Measurements from ENCODE around the gene CHMP4A. TPM values are rescaled to one million over a fixed set of nuclear protein-coding genes. Genes with fewer than 3 reads are reported as not detected.

Gene CHMP4A
- total and polyA plus RNA-seq, 2 of the 13 experiments (the other 11 are each of a cell fraction or from before 2014, with no cell fraction given), result 83.6 to 113 TPM

GRCh38 chr14:24247422-24247821 is 34.1 kb upstream of the CHMP4A start:
- ChIA-PET CTCF (ENCODE audit: low intra/inter-chr PET ratio, low total read pairs) (no interaction called here), POLR2A (interaction anchor here (0.6 to 18.0 kb wide), 9 partner anchors 9 to 133 kb away, joined by 3 to 850 read pairs (median 4); partner anchors contain the start of genes CHMP4A, CIDEB, DHRS1 and LTB4R)
- intact Hi-C loops (cut with micrococcal nuclease; ENCODE audit: unreplicated experiment) (no loop called here), in situ Hi-C loops (cut with HindIII; ENCODE audit: extremely low pct_ligation_motif_present, low pct_unique_long_range_greater_than_20kb) (loop anchor here (10.0 kb wide), 1 partner anchor 187 kb away; no protein-coding TSS in a partner anchor)
- no peak for FAIRE-seq
- Histone ChIP-seq H4K20me1 (ENCODE audit: insufficient read depth, low read length) (no peaks in the 10 kb centered on the region), H3K27me3 (ENCODE audit: control insufficient read depth in 1 of 2, insufficient read depth in 2 of 2, low read length in 2 of 2) (no peaks in the 10 kb centered on the region), H2AFZ (ENCODE audit: low read length) (no peak overlapping the region), H3K9me3 (ENCODE audit: low read length) (no peaks in the 10 kb centered on the region), H3K9ac (ENCODE audit: insufficient read depth, low read depth, low read length) (no peak overlapping the region), H3K36me3 (replicated peaks in 1 of 2; ENCODE audit: control insufficient read depth in 1 of 2, insufficient read depth in 2 of 2, low read length in 2 of 2) (no peaks in the 10 kb centered on the region), H3K4me2 (ENCODE audit: low read depth, low read length) (no peak overlapping the region), H3K4me1 (ENCODE audit: insufficient read depth, low read length) (peaks cover 32% of the 10 kb centered on the region), H3K27ac (ENCODE audit: extremely low read length, insufficient read depth, low read length) (no peak overlapping the region), H3K4me3 (replicated peaks in 1 of 3; ENCODE audit: insufficient read depth in 1 of 3, low read depth in 2 of 3, low read length in 3 of 3) (no peak overlapping the region), H3K79me2 (ENCODE audit: insufficient read depth, low read length) (no peaks in the 10 kb centered on the region)
- BruUV-seq (replicated peaks), result no TSS peak
- no peak for DNase-seq (ENCODE audit: low spot score)
- no peak for ATAC-seq
- WGBS (ENCODE audit: low lambda C conversion rate), result 75% methylated on average over 7 of the region's 7 CpGs
- TF ChIP-seq SIX1 (CRISPR knock-in tag; IDR thresholded peaks at IDR 0.05; ENCODE audit: borderline replicate concordance), result no peak
- TF ChIP-seq ZBTB2 (CRISPR knock-in tag; IDR thresholded peaks at IDR 0.05; ENCODE audit: low read depth), result no peak
- no peak for TF ChIP-seq EEA1 (CRISPR knock-in tag; IDR thresholded peaks at IDR 0.05; ENCODE audit: borderline replicate concordance)
- no peak for TF ChIP-seq ZNF251 (CRISPR knock-in tag; IDR thresholded peaks at IDR 0.05)
- no peak for TF ChIP-seq ZNF589 (CRISPR knock-in tag; conservative IDR thresholded peaks at IDR 0.05)
- TF ChIP-seq ZNF136 (CRISPR knock-in tag; IDR thresholded peaks at IDR 0.05; ENCODE audit: low read depth), result no peak
- TF ChIP-seq MNT (IDR thresholded peaks at IDR 0.05), result no peak
- no peak for TF ChIP-seq NR2F6 (IDR thresholded peaks at IDR 0.05)
- no peak for TF ChIP-seq NR2F6 (CRISPR knock-in tag; IDR thresholded peaks at IDR 0.05)
- TF ChIP-seq PRDM4 (CRISPR knock-in tag; IDR thresholded peaks at IDR 0.05; ENCODE audit: borderline replicate concordance), result no peak
- no peak for TF ChIP-seq ZSCAN30 (CRISPR knock-in tag; IDR thresholded peaks at IDR 0.05)
- TF ChIP-seq HMG20B (CRISPR knock-in tag; conservative IDR thresholded peaks at IDR 0.05), result no peak
- TF ChIP-seq TCF7L2 (IDR thresholded peaks at IDR 0.05; ENCODE audit: low read depth, low read length), result no peak
- TF ChIP-seq ARNTL (CRISPR knock-in tag; IDR thresholded peaks at IDR 0.05), result no peak
- TF ChIP-seq ZFP36 (IDR thresholded peaks at IDR 0.05; ENCODE audit: borderline replicate concordance, low read depth, low read length, partially characterized antibody), result no peak
- no peak for TF ChIP-seq ZBTB44 (CRISPR knock-in tag; IDR thresholded peaks at IDR 0.05)
- TF ChIP-seq ZFP91 (CRISPR knock-in tag; IDR thresholded peaks at IDR 0.05; ENCODE audit: borderline replicate concordance), result no peak
- TF ChIP-seq XBP1 (CRISPR knock-in tag; IDR thresholded peaks at IDR 0.05), result no peak

Data from HepG2 (cell line).